ENCODE data around the gene KRT2.

DNA sequence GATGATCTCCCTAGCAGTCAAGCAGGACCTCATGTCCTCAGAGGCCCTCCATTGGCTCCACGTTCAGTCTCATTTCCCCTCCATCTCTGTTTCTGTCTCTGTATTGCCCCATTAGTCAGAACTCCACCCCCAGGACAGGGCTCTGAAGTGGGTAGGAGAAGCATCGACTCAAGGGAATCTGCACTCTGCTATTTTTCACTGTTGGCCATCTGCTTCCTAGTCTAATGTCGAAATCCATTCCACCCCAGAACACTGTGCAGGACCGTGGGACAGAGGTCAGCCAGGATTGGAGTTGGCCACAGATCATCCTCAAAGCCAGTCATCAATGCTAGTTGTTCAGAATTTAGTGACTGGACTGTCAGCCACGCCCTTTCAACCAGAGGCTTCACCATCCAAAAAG lies 41.2 kb upstream of the KRT2 start:
- TF ChIP-seq, protein P1, sequence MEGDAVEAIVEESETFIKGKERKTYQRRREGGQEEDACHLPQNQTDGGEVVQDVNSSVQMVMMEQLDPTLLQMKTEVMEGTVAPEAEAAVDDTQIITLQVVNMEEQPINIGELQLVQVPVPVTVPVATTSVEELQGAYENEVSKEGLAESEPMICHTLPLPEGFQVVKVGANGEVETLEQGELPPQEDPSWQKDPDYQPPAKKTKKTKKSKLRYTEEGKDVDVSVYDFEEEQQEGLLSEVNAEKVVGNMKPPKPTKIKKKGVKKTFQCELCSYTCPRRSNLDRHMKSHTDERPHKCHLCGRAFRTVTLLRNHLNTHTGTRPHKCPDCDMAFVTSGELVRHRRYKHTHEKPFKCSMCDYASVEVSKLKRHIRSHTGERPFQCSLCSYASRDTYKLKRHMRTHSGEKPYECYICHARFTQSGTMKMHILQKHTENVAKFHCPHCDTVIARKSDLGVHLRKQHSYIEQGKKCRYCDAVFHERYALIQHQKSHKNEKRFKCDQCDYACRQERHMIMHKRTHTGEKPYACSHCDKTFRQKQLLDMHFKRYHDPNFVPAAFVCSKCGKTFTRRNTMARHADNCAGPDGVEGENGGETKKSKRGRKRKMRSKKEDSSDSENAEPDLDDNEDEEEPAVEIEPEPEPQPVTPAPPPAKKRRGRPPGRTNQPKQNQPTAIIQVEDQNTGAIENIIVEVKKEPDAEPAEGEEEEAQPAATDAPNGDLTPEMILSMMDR (IDR thresholded peaks at IDR 0.05; ENCODE audit: poor library complexity) = no peak
- TF ChIP-seq EZH2phosphoT487 (IDR thresholded peaks at IDR 0.05; ENCODE audit: low read depth, severe bottlenecking, unreplicated experiment) (no peak), EZH2 (IDR thresholded peaks at IDR 0.05; ENCODE audit: borderline replicate concordance) (no peak)

Measured in hepatocyte (in vitro differentiated cells).